PFSK-1 (cell line): Measurements from ENCODE around the gene TMED3.

Experiments
- FOXP2 ChIP-seq: optimal IDR thresholded peaks from 2 replicates; pipeline ENCODE3; 2011; ENCODE audit warnings: borderline replicate concordance, control low read depth, inconsistent platforms; ENCODE audit not compliant: insufficient read depth; ENCODE audit errors: extremely low read length, extremely low read depth
- POLR2AphosphoS5 ChIP-seq: IDR thresholded peaks from 2 replicates; pipeline ENCODE4 v1.6.1; 2012; ENCODE audit warnings: low read depth, mild to moderate bottlenecking, control low read depth, low read length, moderate library complexity
- REST ChIP-seq, 2 experiments: IDR thresholded peaks; 2 replicates each; pipeline versions ENCODE4 v1.6.1 to v1.8.0; 2011 to 2012; ENCODE audit warnings: low read depth in 2 of 2, low read length in 2 of 2, control low read depth in 1 of 2, inconsistent platforms in 1 of 2, mild to moderate bottlenecking in 1 of 2, moderate library complexity in 1 of 2; ENCODE audit not compliant: insufficient read depth in 1 of 2
- SIN3A ChIP-seq: IDR thresholded peaks from 2 replicates; pipeline ENCODE4 v1.6.1; 2012; ENCODE audit warnings: mild to moderate bottlenecking, low read length, moderate library complexity, borderline replicate concordance; ENCODE audit not compliant: insufficient read depth
- TAF1 ChIP-seq: IDR thresholded peaks from 2 replicates; pipeline ENCODE4 v1.6.1; 2012; ENCODE audit warnings: low read length, control low read depth, borderline replicate concordance; ENCODE audit not compliant: insufficient read depth

TMED3 gene

GRCh38 chr15:79366691-79367090 lies 55.8 kb downstream of the TMED3 start:
- no peak for TF ChIP-seq POLR2AphosphoS5
- TF ChIP-seq FOXP2: no peak
- TF ChIP-seq TAF1: no peak
- no peak for TF ChIP-seq REST (IDR thresholded peaks at IDR 0.05; ENCODE audit: insufficient read depth in 1 of 2, low read depth in 2 of 2, low read length in 2 of 2)
- TF ChIP-seq SIN3A: no peak

- no peak for TF ChIP-seq TAF1
- no peak for TF ChIP-seq REST (IDR thresholded peaks at IDR 0.05; ENCODE audit: insufficient read depth in 1 of 2, low read depth in 2 of 2, low read length in 2 of 2)
- no peak for TF ChIP-seq POLR2AphosphoS5
- TF ChIP-seq SIN3A: no peak
- TF ChIP-seq FOXP2: no peak
Measured at GRCh38 chr15:79370716-79371115, 59.8 kb downstream of the TMED3 start.

GRCh38 chr15:79371591-79371990 lies 60.7 kb downstream of the TMED3 start:
- TF ChIP-seq POLR2AphosphoS5: no peak

GRCh38 chr15:79372428-79372827 lies 61.5 kb downstream of the TMED3 start:
- no peak for TF ChIP-seq FOXP2
- no peak for TF ChIP-seq REST (IDR thresholded peaks at IDR 0.05; ENCODE audit: insufficient read depth in 1 of 2, low read depth in 2 of 2, low read length in 2 of 2)
- no peak for TF ChIP-seq SIN3A
- no peak for TF ChIP-seq POLR2AphosphoS5
- TF ChIP-seq TAF1: no peak
